OCI-LY1 (cell line): ENCODE data around the gene PTPRJ.

Experiments
- EZH2 ChIP-seq: fragments of 200-600 bp; sonication (generic), shearing (Covaris generic); IDR thresholded peaks from 2 replicates; pipeline ENCODE4 v1.8.0; 2017; ENCODE audit warnings: borderline replicate concordance, mixed run types, mild to moderate bottlenecking, antibody characterized with exemption, low read length, moderate library complexity, mixed read lengths
- TF ChIP-seq, protein P1 (sequence below): fragments of 200-600 bp; sonication (generic), shearing (Covaris generic); IDR thresholded peaks from 2 replicates; pipeline ENCODE4 v1.5.1; 2017; ENCODE audit warnings: mild to moderate bottlenecking, antibody characterized with exemption, low read length, moderate library complexity, mixed read lengths

GRCh38 chr11:48058064-48058463 lies 77.7 kb downstream of the PTPRJ start:
- TF ChIP-seq, protein P1, sequence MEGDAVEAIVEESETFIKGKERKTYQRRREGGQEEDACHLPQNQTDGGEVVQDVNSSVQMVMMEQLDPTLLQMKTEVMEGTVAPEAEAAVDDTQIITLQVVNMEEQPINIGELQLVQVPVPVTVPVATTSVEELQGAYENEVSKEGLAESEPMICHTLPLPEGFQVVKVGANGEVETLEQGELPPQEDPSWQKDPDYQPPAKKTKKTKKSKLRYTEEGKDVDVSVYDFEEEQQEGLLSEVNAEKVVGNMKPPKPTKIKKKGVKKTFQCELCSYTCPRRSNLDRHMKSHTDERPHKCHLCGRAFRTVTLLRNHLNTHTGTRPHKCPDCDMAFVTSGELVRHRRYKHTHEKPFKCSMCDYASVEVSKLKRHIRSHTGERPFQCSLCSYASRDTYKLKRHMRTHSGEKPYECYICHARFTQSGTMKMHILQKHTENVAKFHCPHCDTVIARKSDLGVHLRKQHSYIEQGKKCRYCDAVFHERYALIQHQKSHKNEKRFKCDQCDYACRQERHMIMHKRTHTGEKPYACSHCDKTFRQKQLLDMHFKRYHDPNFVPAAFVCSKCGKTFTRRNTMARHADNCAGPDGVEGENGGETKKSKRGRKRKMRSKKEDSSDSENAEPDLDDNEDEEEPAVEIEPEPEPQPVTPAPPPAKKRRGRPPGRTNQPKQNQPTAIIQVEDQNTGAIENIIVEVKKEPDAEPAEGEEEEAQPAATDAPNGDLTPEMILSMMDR: no peak
- TF ChIP-seq EZH2: no peak
